AG04450 (cell line): ENCODE measurements around the gene TRAPPC6A. TPM values are rescaled to one million over a fixed set of nuclear protein-coding genes. Genes with fewer than 3 reads are reported as not detected.

Source experiments
- CTCF ChIA-PET: fragments of 300-600, 350-600 bp; formaldehyde crosslinking; extraction: SDS; loops from one replicate; lab custom pipeline; 2022; ENCODE audit warnings: antibody characterized with exemption, inconsistent platforms; lab: Charles Lee
- POLR2A ChIA-PET: fragments of 350-600 bp; formaldehyde crosslinking; extraction: SDS; loops from one replicate; lab custom pipeline; 2021; ENCODE audit warnings: antibody characterized with exemption, inconsistent platforms; lab: Yijun Ruan, JAX
- DNase-seq: peaks from one replicate; pipeline ENCODE4 v3.0.0-alpha.2; 2011; ENCODE audit warnings: low read depth, low spot score
- H3K27ac ChIP-seq: one replicate; pipeline ENCODE4 v1.5.1; 2012; ENCODE audit warnings: low read depth, low read length, control low read depth
- H3K27me3 ChIP-seq: one replicate; pipeline ENCODE4 v1.6.0; 2012; ENCODE audit warnings: low read length; ENCODE audit not compliant: control insufficient read depth, insufficient read depth
- H3K4me3 ChIP-seq: 2 replicates; pipeline ENCODE4 v1.5.1; 2011; ENCODE audit warnings: mild to moderate bottlenecking, low read depth, low read length, control low read depth
- H3K9me3 ChIP-seq: 2 replicates; pipeline ENCODE4 v1.5.1; 2012; ENCODE audit warnings: low read length; ENCODE audit not compliant: control insufficient read depth, insufficient read depth
- polyA plus RNA-seq: library from polyadenylated mRNA; depleted of rRNA; stranded (reverse); fragments of >200 nt; gene quantifications from 2 replicates; pipeline ENCODE4 v1.2.3, GENCODE V29; 2011
- TF ChIP-seq, protein P1 (sequence below): IDR thresholded peaks from 2 replicates; pipeline ENCODE4 v1.5.1; 2011; ENCODE audit warnings: low read depth, low read length, control low read depth, inconsistent platforms

TRAPPC6A gene
- polyA plus RNA-seq, 1 experiment, result 5.8 TPM

DNA sequence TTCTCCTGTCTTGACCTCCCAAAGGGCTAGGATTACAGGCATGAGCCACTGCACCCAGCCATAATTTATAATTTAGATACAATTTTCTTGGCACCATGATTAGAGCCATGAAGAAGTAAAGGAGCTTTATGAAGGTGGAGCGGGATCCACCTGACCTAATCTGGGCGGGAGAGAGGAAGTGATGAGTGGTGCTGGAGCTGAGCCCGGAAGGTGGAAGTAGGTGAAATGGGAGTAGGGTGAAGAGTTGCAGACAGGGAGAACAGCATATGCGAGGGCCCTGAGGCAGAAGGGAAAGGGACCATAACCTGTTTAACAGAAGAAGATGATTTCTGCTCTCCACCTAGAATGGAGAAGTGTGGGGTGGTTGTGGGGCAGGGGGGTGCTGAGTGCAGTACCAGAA lies 4.7 kb upstream of the TRAPPC6A start:
- POLR2A ChIA-PET, result no interaction called here
- Histone ChIP-seq H3K4me3 (no peak overlapping the region), H3K27me3 (no peaks in the 10 kb centered on the region), H3K27ac (no peak overlapping the region), H3K9me3 (no peaks in the 10 kb centered on the region; the same call in 1 of the 2 replicates)
- DNase-seq, result no peak
- TF ChIP-seq, protein P1, sequence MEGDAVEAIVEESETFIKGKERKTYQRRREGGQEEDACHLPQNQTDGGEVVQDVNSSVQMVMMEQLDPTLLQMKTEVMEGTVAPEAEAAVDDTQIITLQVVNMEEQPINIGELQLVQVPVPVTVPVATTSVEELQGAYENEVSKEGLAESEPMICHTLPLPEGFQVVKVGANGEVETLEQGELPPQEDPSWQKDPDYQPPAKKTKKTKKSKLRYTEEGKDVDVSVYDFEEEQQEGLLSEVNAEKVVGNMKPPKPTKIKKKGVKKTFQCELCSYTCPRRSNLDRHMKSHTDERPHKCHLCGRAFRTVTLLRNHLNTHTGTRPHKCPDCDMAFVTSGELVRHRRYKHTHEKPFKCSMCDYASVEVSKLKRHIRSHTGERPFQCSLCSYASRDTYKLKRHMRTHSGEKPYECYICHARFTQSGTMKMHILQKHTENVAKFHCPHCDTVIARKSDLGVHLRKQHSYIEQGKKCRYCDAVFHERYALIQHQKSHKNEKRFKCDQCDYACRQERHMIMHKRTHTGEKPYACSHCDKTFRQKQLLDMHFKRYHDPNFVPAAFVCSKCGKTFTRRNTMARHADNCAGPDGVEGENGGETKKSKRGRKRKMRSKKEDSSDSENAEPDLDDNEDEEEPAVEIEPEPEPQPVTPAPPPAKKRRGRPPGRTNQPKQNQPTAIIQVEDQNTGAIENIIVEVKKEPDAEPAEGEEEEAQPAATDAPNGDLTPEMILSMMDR, result no peak
- CTCF ChIA-PET, result interaction anchor here (1.7 to 3.2 kb wide), 2 partner anchors 18 to 156 kb away, joined by 4 to 8 read pairs; no protein-coding TSS in a partner anchor

DNA sequence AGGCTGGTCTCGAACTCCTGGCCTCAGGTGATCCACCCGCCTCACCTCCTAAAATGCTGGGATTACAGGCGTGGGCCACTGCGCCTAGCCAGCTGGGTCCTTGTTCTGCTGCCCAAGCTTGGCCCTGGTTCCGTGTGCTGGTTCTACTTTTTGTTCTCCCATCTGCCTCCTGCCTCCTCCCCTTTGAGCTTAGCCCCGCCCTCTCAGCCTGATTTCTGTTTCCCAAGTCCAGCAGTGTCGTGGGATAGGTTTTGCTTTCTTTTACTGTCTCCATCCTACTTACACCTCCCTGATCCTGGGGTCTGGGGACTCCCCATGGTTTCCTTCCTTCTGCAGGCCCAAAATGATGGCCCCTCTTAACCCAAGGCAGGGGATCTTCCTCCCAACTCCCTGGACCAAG lies 2.9 kb upstream of the TRAPPC6A start:
- CTCF ChIA-PET, result no interaction called here
- no peak overlapping the region for H3K27ac ChIP-seq
- H3K4me3 ChIP-seq, result no peak overlapping the region
- H3K9me3 ChIP-seq, result no peaks in the 10 kb centered on the region; the same call in 1 of the 2 replicates
- H3K27me3 ChIP-seq, result no peaks in the 10 kb centered on the region
- TF ChIP-seq, protein P1, result no peak
- no peak for DNase-seq
- POLR2A ChIA-PET, result interaction anchor here (0.6 kb wide), 1 partner anchor 138 kb away, joined by 6 read pairs; no protein-coding TSS in a partner anchor

DNA sequence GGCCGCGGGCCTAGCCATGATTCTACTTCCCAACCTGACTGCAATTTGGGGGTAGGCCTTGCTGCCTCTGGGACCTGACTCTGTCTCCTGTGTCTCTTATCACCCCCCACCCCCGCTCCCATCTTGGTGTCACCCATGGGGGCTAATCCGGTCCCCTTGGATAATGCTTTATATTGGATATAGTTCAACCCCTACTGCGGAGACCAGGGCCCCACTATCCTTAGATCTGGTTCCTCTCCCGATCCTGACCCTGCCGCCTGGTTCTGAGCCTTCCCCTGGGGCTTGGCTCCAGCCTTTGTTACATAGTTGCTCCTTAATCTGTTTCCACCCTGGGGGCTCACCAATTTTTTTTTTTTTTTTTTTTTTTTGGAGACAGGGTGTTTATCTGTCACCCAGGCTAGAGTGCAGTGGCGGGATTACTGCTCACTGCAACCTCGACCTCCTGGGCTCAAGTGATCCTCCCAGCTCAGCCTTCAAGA lies 1.9 kb upstream of the TRAPPC6A start:
- TF ChIP-seq, protein P1, result no peak
- H3K9me3 ChIP-seq, result no peaks in the 10 kb centered on the region; the same call in 1 of the 2 replicates
- H3K27ac ChIP-seq, result no peak overlapping the region
- H3K27me3 ChIP-seq, result no peaks in the 10 kb centered on the region
- peak overlapping the region; percentile 97 for H3K4me3 ChIP-seq
- ChIA-PET CTCF (no interaction called here), POLR2A (interaction anchor here (0.7 kb wide), 1 partner anchor 25 kb away, joined by 11 read pairs; no protein-coding TSS in a partner anchor)
- no peak for DNase-seq

DNA sequence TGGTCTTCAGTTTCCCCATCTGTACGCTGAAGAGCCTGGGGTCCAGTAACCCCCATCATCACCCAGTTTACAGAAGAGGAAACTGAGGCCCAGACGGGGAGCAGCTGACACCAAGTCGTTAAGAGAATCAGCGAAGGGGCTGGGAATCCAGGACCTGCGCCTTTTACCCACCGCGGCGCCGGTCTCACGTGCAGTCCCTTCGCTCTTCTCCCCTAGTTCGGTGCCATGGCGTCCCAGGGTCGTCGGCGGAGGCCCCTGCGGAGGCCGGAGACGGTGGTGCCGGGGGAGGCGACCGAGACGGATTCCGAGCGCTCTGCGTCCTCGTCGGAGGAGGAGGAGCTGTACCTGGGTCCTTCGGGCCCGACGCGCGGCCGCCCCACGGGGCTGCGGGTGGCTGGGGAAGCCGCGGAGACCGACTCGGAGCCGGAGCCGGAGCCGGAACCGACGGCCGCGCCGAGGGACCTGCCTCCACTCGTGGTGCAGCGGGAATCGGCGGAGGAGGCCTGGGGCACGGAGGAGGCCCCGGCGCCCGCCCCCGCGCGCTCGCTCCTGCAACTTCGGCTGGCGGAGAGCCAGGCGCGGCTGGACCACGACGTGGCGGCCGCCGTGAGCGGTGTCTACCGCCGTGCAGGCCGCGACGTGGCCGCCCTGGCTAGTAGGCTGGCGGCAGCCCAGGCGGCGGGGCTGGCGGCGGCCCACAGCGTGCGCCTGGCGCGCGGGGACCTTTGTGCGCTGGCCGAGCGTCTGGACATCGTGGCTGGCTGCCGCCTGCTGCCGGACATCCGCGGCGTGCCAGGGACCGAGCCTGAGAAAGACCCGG lies 1.2 kb upstream of the TRAPPC6A start:
- DNase-seq, result no peak
- TF ChIP-seq, protein P1, result no peak
- Histone ChIP-seq H3K4me3 (peak overlapping the region; percentile 97), H3K27ac (peak overlapping the region; percentile 90), H3K9me3 (no peaks in the 10 kb centered on the region; the same call in 1 of the 2 replicates), H3K27me3 (no peaks in the 10 kb centered on the region)
- ChIA-PET POLR2A (interaction anchor here (0.9 to 2.0 kb wide), 5 partner anchors 14 to 147 kb away, joined by 3 to 10 read pairs (median 4); no protein-coding TSS in a partner anchor), CTCF (interaction anchor here (1.4 kb wide), 1 partner anchor 67 kb away, joined by 4 read pairs; no protein-coding TSS in a partner anchor)
